ENCODE data around the gene AMMECR1.
A peak's percentile ranks its signal among the peaks of the same experiment; 100 is the strongest.

The AMMECR1 gene

GRCh38 chrX:110214684-110215083 lies 103.2 kb downstream of the AMMECR1 start:
- Histone ChIP-seq H2AFZ (ENCODE audit: low read depth) (no peak overlapping the region), H3K79me2 (ENCODE audit: insufficient read depth, low read depth) (peaks cover 11% of the 10 kb centered on the region; the same call in 1 of the 2 replicates), H3K27ac (no peak overlapping the region), H3K4me3 (IDR thresholded peaks at IDR 0.05; ENCODE audit: insufficient read depth, low read depth, low read length) (no peak overlapping the region), H3K27me3 (ENCODE audit: insufficient read depth, low read depth) (no peaks in the 10 kb centered on the region), H3K36me3 (ENCODE audit: insufficient read depth) (no peaks in the 10 kb centered on the region), H3K4me1 (ENCODE audit: low read depth, poor library complexity, severe bottlenecking) (no peaks in the 10 kb centered on the region), H3K9ac (no peak overlapping the region), H4K20me1 (ENCODE audit: insufficient read depth) (no peaks in the 10 kb centered on the region), H3K4me2 (no peak overlapping the region)
- TF ChIP-seq CTCF (conservative IDR thresholded peaks at IDR 0.05; ENCODE audit: low read depth, low read length): no peak

GRCh38 chrX:110213183-110213582 lies 104.7 kb downstream of the AMMECR1 start:
- Histone ChIP-seq H3K4me2 (no peak overlapping the region), H3K79me2 (ENCODE audit: insufficient read depth, low read depth) (0 out of 2 replicates have a peak, but pooled peaks cover 11% of the 10 kb centered on the region), H3K4me3 (IDR thresholded peaks at IDR 0.05; ENCODE audit: insufficient read depth, low read depth, low read length) (no peak overlapping the region), H2AFZ (ENCODE audit: low read depth) (no peak overlapping the region), H3K27ac (no peak overlapping the region), H3K9ac (no peak overlapping the region), H3K27me3 (ENCODE audit: insufficient read depth, low read depth) (no peaks in the 10 kb centered on the region), H3K36me3 (ENCODE audit: insufficient read depth) (no peaks in the 10 kb centered on the region), H4K20me1 (ENCODE audit: insufficient read depth) (no peaks in the 10 kb centered on the region), H3K4me1 (ENCODE audit: low read depth, poor library complexity, severe bottlenecking) (no peaks in the 10 kb centered on the region)
- no peak for TF ChIP-seq CTCF (conservative IDR thresholded peaks at IDR 0.05; ENCODE audit: low read depth, low read length)

GRCh38 chrX:110212299-110212698 lies 105.6 kb downstream of the AMMECR1 start:
- no peaks in the 10 kb centered on the region for H3K4me1 ChIP-seq (ENCODE audit: low read depth, poor library complexity, severe bottlenecking)
- H4K20me1 ChIP-seq (ENCODE audit: insufficient read depth): no peaks in the 10 kb centered on the region
- H3K27ac ChIP-seq: no peak overlapping the region
- no peak overlapping the region for H3K4me2 ChIP-seq
- H3K9ac ChIP-seq: no peak overlapping the region
- H3K4me3 ChIP-seq (IDR thresholded peaks at IDR 0.05; ENCODE audit: insufficient read depth, low read depth, low read length): no peak overlapping the region
- H2AFZ ChIP-seq (ENCODE audit: low read depth): no peak overlapping the region
- 0 out of 2 replicates have a peak, but pooled peaks cover 3% of the 10 kb centered on the region for H3K79me2 ChIP-seq (ENCODE audit: insufficient read depth, low read depth)
- 0 out of 2 replicates have a peak, but pooled peaks have one; percentile 14 for TF ChIP-seq CTCF (conservative IDR thresholded peaks at IDR 0.05; ENCODE audit: low read depth, low read length)
- no peaks in the 10 kb centered on the region for H3K36me3 ChIP-seq (ENCODE audit: insufficient read depth)
- H3K27me3 ChIP-seq (ENCODE audit: insufficient read depth, low read depth): no peaks in the 10 kb centered on the region

GRCh38 chrX:110211340-110211739 lies 106.5 kb downstream of the AMMECR1 start:
- Histone ChIP-seq H3K4me3 (IDR thresholded peaks at IDR 0.05; ENCODE audit: insufficient read depth, low read depth, low read length) (no peak overlapping the region), H2AFZ (ENCODE audit: low read depth) (no peak overlapping the region), H3K79me2 (ENCODE audit: insufficient read depth, low read depth) (no peaks in the 10 kb centered on the region), H4K20me1 (ENCODE audit: insufficient read depth) (no peaks in the 10 kb centered on the region), H3K27ac (no peak overlapping the region), H3K36me3 (ENCODE audit: insufficient read depth) (no peaks in the 10 kb centered on the region), H3K4me1 (ENCODE audit: low read depth, poor library complexity, severe bottlenecking) (no peaks in the 10 kb centered on the region), H3K27me3 (ENCODE audit: insufficient read depth, low read depth) (no peaks in the 10 kb centered on the region), H3K9ac (no peak overlapping the region), H3K4me2 (no peak overlapping the region)
- no peak for TF ChIP-seq CTCF (conservative IDR thresholded peaks at IDR 0.05; ENCODE audit: low read depth, low read length)
